K562 (cell line): ENCODE measurements around the gene TLR5. TPM values are rescaled to one million over a fixed set of nuclear protein-coding genes. Genes with fewer than 3 reads are reported as not detected.
A peak's percentile ranks its signal among the peaks of the same experiment; 100 is the strongest.

ENCODE experiments used
- ATAC-seq: fragments of 200-7000 bp; cut with Tn5 transposase; 3 replicates; pipeline ENCODE4 v1.9.1; 2020; ENCODE audit warnings: moderate library complexity
- BruUV-seq: library from RNA; stranded (reverse); fragments of 400-500 nt; replicated peaks from 2 replicates; lab custom pipeline; 2021; lab: Mats Ljungman, UMichigan
- CTCF ChIA-PET: fragments of 300-600 bp; formaldehyde crosslinking; extraction: SDS; loops from one replicate; lab custom pipeline; 2021; ENCODE audit warnings: low intra/inter-chr PET ratio; lab: Yijun Ruan, JAX
- POLR2A ChIA-PET: fragments of 300-600, 350-650 bp; sonication (Branson Sonifier 250); formaldehyde crosslinking; extraction: SDS; loops from one replicate; lab custom pipeline; 2021; ENCODE audit warnings: antibody characterized with exemption, inconsistent platforms; lab: Yijun Ruan, JAX
- DNase-seq, 4 experiments: peaks; one replicate each; pipeline versions ENCODE4 v3.0.0 to v3.0.0-alpha.2; 2011 to 2018; ENCODE audit warnings: low spot score in 3 of 4, mixed read lengths in 3 of 4; ENCODE audit errors: extremely low read depth in 1 of 4
- FAIRE-seq: peaks from 2 replicates; lab custom pipeline; 2011; peaks lifted over from hg19 to GRCh38; lab: Jason Lieb, UNC
- H2AFZ ChIP-seq: 2 replicates; pipeline ENCODE4 v1.6.0; 2011; ENCODE audit warnings: low read depth, low read length, control low read depth, inconsistent platforms
- H3K27ac ChIP-seq: fragments of 200-600 bp; 3 replicates; pipeline ENCODE4 v1.8.0; 2011; ENCODE audit warnings: low read depth, mild to moderate bottlenecking, control low read depth, inconsistent platforms, low read length, moderate library complexity, mixed read lengths; ENCODE audit errors: extremely low read depth
- H3K27me3 ChIP-seq, 2 experiments: fragments of 300-600 bp in 1 of 2; 2 replicates in 1 of 2; 3 replicates in 1 of 2; pipeline versions ENCODE4 v1.6.0 to v1.8.0; 2011; ENCODE audit warnings: inconsistent platforms in 2 of 2, low read length in 2 of 2, mild to moderate bottlenecking in 1 of 2, mixed read lengths in 1 of 2, moderate library complexity in 1 of 2; ENCODE audit not compliant: control insufficient read depth in 2 of 2, insufficient read depth in 2 of 2
- H3K36me3 ChIP-seq: fragments of 300-600 bp; 3 replicates; pipeline ENCODE4 v1.8.0; 2011; ENCODE audit warnings: mild to moderate bottlenecking, low read length, inconsistent platforms; ENCODE audit not compliant: control insufficient read depth, insufficient read depth
- H3K4me1 ChIP-seq, 2 experiments: fragments of 200-600 bp in 1 of 2; replicated peaks in 1 of 2; 2 replicates in 1 of 2; 3 replicates in 1 of 2; pipeline versions ENCODE4 v1.5.1 to v1.8.0; 2011; ENCODE audit warnings: inconsistent platforms in 2 of 2, low read length in 2 of 2, mild to moderate bottlenecking in 1 of 2, mixed read lengths in 1 of 2, moderate library complexity in 1 of 2; ENCODE audit not compliant: control insufficient read depth in 2 of 2, insufficient read depth in 2 of 2
- H3K4me2 ChIP-seq: 2 replicates; pipeline ENCODE4 v1.6.1; 2011; ENCODE audit warnings: low read length, control low read depth, inconsistent platforms, mixed read lengths; ENCODE audit not compliant: insufficient read depth
- H3K4me3 ChIP-seq: fragments of 200-600 bp; sonication (generic), shearing (Covaris generic); 2 replicates; pipeline ENCODE4 v1.5.1; 2016; ENCODE audit warnings: control low read depth, inconsistent platforms
- H3K79me2 ChIP-seq: fragments of 200-600 bp; 3 replicates; pipeline ENCODE4 v1.8.0; 2011; ENCODE audit warnings: low read length, inconsistent platforms; ENCODE audit not compliant: control insufficient read depth, insufficient read depth
- H3K9ac ChIP-seq, 2 experiments: 2 replicates each; pipeline versions ENCODE4 v1.6.0 to v1.6.1; 2011; ENCODE audit warnings: low read depth in 2 of 2, low read length in 2 of 2, control low read depth in 1 of 2, inconsistent platforms in 1 of 2, mild to moderate bottlenecking in 1 of 2, mixed read lengths in 1 of 2; ENCODE audit not compliant: insufficient read depth in 1 of 2
- H3K9me1 ChIP-seq: one replicate; pipeline ENCODE4 v1.6.0; 2011; ENCODE audit warnings: inconsistent platforms, mild to moderate bottlenecking, low read length, moderate library complexity; ENCODE audit not compliant: control insufficient read depth, insufficient read depth
- H3K9me3 ChIP-seq: replicated peaks from 2 replicates; pipeline ENCODE4 v1.5.1; 2011; ENCODE audit warnings: low read depth, low read length, inconsistent platforms; ENCODE audit not compliant: control insufficient read depth, insufficient read depth
- H4K20me1 ChIP-seq: replicated peaks from 2 replicates; pipeline ENCODE4 v1.6.1; 2011; ENCODE audit warnings: low read length, inconsistent platforms, mixed read lengths; ENCODE audit not compliant: control insufficient read depth, insufficient read depth
- MBD2 ChIP-seq: sonication (generic); IDR thresholded peaks from 2 replicates; pipeline ENCODE4 v1.6.1; 2016; ENCODE audit warnings: low read depth, borderline replicate concordance
- NFXL1 ChIP-seq: fragments of 450-650 bp; formaldehyde crosslinking; IDR thresholded peaks from 2 replicates; pipeline ENCODE4 v1.4.0; 2021; ENCODE audit warnings: mild to moderate bottlenecking
- POLR2G ChIP-seq: fragments of 200-400 bp; formaldehyde crosslinking; IDR thresholded peaks from 2 replicates; pipeline ENCODE4 v1.6.1; 2017; ENCODE audit warnings: low read depth, mild to moderate bottlenecking, antibody characterized with exemption, low read length, moderate library complexity
- RBM25 ChIP-seq: fragments of 200-400 bp; formaldehyde crosslinking; IDR thresholded peaks from 2 replicates; pipeline ENCODE4 v1.6.1; 2018; ENCODE audit warnings: low read length, low read depth, moderate library complexity; ENCODE audit not compliant: severe bottlenecking
- ZFP1 ChIP-seq: fragments of 450-650 bp; formaldehyde crosslinking; IDR thresholded peaks from 2 replicates; pipeline ENCODE4 v1.4.0; 2020; ENCODE audit warnings: mild to moderate bottlenecking, mixed read lengths
- ZNF134 ChIP-seq: fragments of 250-450 bp; sonication (Bioruptor Pico); conservative IDR thresholded peaks from 2 replicates; pipeline ENCODE4 v1.4.0; 2020
- ZNF347 ChIP-seq: fragments of 450-650 bp; formaldehyde crosslinking; IDR thresholded peaks from 2 replicates; pipeline ENCODE4 v1.4.0; 2020; ENCODE audit warnings: low read depth, mild to moderate bottlenecking, moderate library complexity
- WGBS: fragments of 100-300 bp; shearing (Covaris generic); methylation state at CpG from one replicate; pipeline ENCODE4 v1.1.6; 2016; ENCODE audit warnings: low coverage, mixed read lengths; ENCODE audit not compliant: insufficient coverage; ENCODE audit errors: missing lambda C conversion rate; 5-methylcytosine and 5-hydroxymethylcytosine counted together
- in situ Hi-C: fragments of 300-500 bp; cut with MboI; formaldehyde crosslinking; loops from 4 replicates; pipeline ENCODE4 v1.15.0; 2018; ENCODE audit warnings: inconsistent platforms, mixed read lengths
- intact Hi-C: fragments of 100-400 bp; cut with micrococcal nuclease; formaldehyde crosslinking; loops from 2 replicates; pipeline ENCODE4 v1.14.2; 2022
- polyA plus RNA-seq, 8 experiments: library from polyadenylated mRNA; depleted of rRNA in 4 of 8; stranded (reverse) in 5 of 8; unstranded in 3 of 8; fragments of >200 nt; fragmentation: Nextera tagmentation in 2 of 8; fragmentation: Illumina TruSeq in 1 of 8; extraction: Ambion mirVana in 2 of 8; extraction: Trizol in 1 of 8; gene quantifications; 2 replicates each; pipeline versions ENCODE4 v1.2.1 to v1.2.3, GENCODE V29; 2011 to 2014; ENCODE audit warnings: inconsistent platforms in 1 of 8, missing spikeins in 1 of 8
- total RNA-seq, 7 experiments: library from RNA; depleted of rRNA in 6 of 7; stranded (reverse); fragments of >200 nt in 6 of 7; fragmentation: Illumina TruSeq in 2 of 7; extraction: Trizol in 2 of 7; gene quantifications; 2 replicates each; pipeline versions ENCODE4 v1.2.1 to v1.2.3, GENCODE V29; 2011 to 2021; ENCODE audit warnings: low replicate concordance in 1 of 7

TLR5 gene
- total and polyA plus RNA-seq, 9 of the 15 experiments (the other 6 are each of a cell fraction or from before 2014, with no cell fraction given), result 0.93 to 7.4 (median 1.9) TPM

GRCh38 chr1:223147873-223148272 is 4.8 kb upstream of the TLR5 start:
- ATAC-seq (no peak), DNase-seq (no peak), FAIRE-seq (no peak)
- H3K27me3 ChIP-seq, result no peaks in the 10 kb centered on the region
- H3K4me3 ChIP-seq, result no peak overlapping the region
- WGBS, result 5% methylated on average over 3 of the region's 3 CpGs
- no peak overlapping the region for H3K9ac ChIP-seq
- no peaks in the 10 kb centered on the region for H3K36me3 ChIP-seq
- in situ Hi-C loops (loop anchor here (25.0 kb wide), 1 partner anchor 539 kb away; no protein-coding TSS in a partner anchor), intact Hi-C loops (no loop called here)
- H3K79me2 ChIP-seq, result no peaks in the 10 kb centered on the region
- TF ChIP-seq NFXL1 (CRISPR knock-in tag) (no peak), ZNF347 (no peak), MBD2 (no peak), POLR2G (no peak), ZFP1 (no peak)
- no peak overlapping the region for H3K27ac ChIP-seq
- peaks cover 13 to 20% of the 10 kb centered on the region in 2 experiments for H3K4me1 ChIP-seq
- CTCF ChIA-PET, result no interaction called here
- H4K20me1 ChIP-seq, result no peaks in the 10 kb centered on the region
- H3K9me3 ChIP-seq, result no peaks in the 10 kb centered on the region
- H3K4me2 ChIP-seq, result no peak overlapping the region
- no TSS peak for BruUV-seq
- peaks cover 3% of the 10 kb centered on the region for H3K9me1 ChIP-seq
- POLR2A ChIA-PET, result no interaction called here
- H2AFZ ChIP-seq, result no peak overlapping the region

- TF ChIP-seq RBM25, result peak; percentile 52
- TF ChIP-seq ZNF134, result no peak
- ATAC-seq (no peak), DNase-seq (no peak), FAIRE-seq (no peak)
- Histone ChIP-seq H3K4me2 (no peak overlapping the region), H3K4me3 (no peak overlapping the region), H3K4me1 (peaks cover 17 to 20% of the 10 kb centered on the region in 2 experiments), H3K36me3 (no peaks in the 10 kb centered on the region), H3K9me1 (peaks cover 3% of the 10 kb centered on the region), H3K27me3 (no peaks in the 10 kb centered on the region), H3K79me2 (no peaks in the 10 kb centered on the region), H3K9ac (no peak overlapping the region), H3K9me3 (no peaks in the 10 kb centered on the region), H3K27ac (no peak overlapping the region), H4K20me1 (no peaks in the 10 kb centered on the region), H2AFZ (no peak overlapping the region)
- in situ Hi-C loops, result loop anchor here (25.0 kb wide), 1 partner anchor 540 kb away; no protein-coding TSS in a partner anchor
- ChIA-PET CTCF (no interaction called here), POLR2A (no interaction called here)
- intact Hi-C loops, result no loop called here
- WGBS, result 35% methylated on average over 2 of the region's 2 CpGs
- BruUV-seq, result no TSS peak
These were observed 4.4 kb upstream of the TLR5 start for GRCh38 chr1:223147409-223147808.
